HG03064 (cell line): Measurements from ENCODE around the gene NCAN.

ENCODE experiments used
- ATAC-seq: cut with Tn5 transposase; IDR thresholded peaks from one replicate; pipeline ENCODE4 v1.9.1; 2021; ENCODE audit warnings: low read depth; ENCODE audit not compliant: unreplicated experiment

Gene NCAN

GRCh38 chr19:19258589-19259338 is 47.0 kb downstream of the NCAN start:
- ATAC-seq = no peak

GRCh38 chr19:19259741-19260140 is 48.0 kb downstream of the NCAN start:
- ATAC-seq = no peak

GRCh38 chr19:19260417-19261214 is 48.9 kb downstream of the NCAN start:
- ATAC-seq = no peak

- ATAC-seq = no peak
Observed at GRCh38 chr19:19261350-19262189, 49.8 kb downstream of the NCAN start.

- ATAC-seq = no peak
Observed at GRCh38 chr19:19262190-19263057, 50.7 kb downstream of the NCAN start.

GRCh38 chr19:19263886-19264487 is 52.2 kb downstream of the NCAN start:
- no peak for ATAC-seq

GRCh38 chr19:19267305-19267704 is 55.5 kb downstream of the NCAN start:
- no peak for ATAC-seq

GRCh38 chr19:19268453-19269385 is 57.0 kb downstream of the NCAN start:
- no peak for ATAC-seq

GRCh38 chr19:19269952-19270694 is 58.4 kb downstream of the NCAN start:
- ATAC-seq = no peak

- ATAC-seq = no peak
Observed at GRCh38 chr19:19270749-19271571, 59.2 kb downstream of the NCAN start.

GRCh38 chr19:19271828-19272599 is 60.3 kb downstream of the NCAN start:
- no peak for ATAC-seq

GRCh38 chr19:19274146-19274545 is 62.4 kb downstream of the NCAN start:
- no peak for ATAC-seq

- ATAC-seq = no peak
Observed at GRCh38 chr19:19274716-19275565, 63.2 kb downstream of the NCAN start.

- no peak for ATAC-seq
Observed at GRCh38 chr19:19276386-19276785, 64.6 kb downstream of the NCAN start.

- ATAC-seq = no peak
Observed at GRCh38 chr19:19276851-19277250, 65.1 kb downstream of the NCAN start.
